Stimulated activated CD4-positive, alpha-beta T cell treated with anti-CD3 and anti-CD28 coated beads, Interleukin-4, amount 100 ng/mL, for 24 hours (primary cell): Measurements from ENCODE around the gene ELOVL2.

ENCODE experiments used
- DNase-seq: peaks from one replicate; pipeline ENCODE4 v3.0.0-alpha.2; 2020

Gene ELOVL2

DNA sequence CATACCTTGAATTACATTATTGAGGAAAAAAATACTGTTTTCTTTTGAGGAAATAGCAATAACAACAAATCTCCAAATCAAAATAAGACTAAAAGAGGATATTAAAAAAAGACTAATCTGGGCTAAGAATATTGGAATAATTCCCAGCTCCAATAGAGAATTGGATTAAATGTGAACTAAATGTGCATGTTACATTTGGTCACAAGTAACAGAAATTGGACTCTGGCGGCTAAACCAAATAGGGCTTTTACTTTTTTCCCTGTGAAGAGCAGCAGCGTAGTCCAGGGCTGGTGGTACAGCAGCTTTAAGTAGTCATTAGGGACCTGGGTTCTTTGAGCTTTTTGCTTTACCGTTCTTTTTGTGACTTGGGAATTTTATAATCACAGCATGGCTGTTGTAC, 71.9 kb downstream of the ELOVL2 start:
- no peak for DNase-seq

DNA sequence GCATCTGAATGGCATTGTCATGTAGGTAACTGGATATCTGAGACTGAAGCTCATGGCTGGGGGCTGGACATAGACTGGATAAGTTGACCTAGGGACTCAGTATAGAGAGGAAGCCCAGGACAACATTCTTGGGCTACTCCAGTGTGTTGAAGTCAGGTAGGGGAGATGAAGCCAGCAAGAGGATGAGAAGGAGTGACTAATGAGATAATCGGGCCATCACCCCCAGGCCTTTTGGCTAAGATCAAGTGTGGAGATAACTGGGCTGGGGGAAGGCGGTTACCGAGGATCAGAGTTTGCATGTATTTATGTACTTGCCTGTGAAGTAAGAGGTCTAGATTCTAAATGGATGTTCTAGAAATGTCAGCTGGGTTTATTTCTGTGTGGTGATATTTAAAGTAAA, 73.4 kb downstream of the ELOVL2 start:
- DNase-seq = no peak

DNA sequence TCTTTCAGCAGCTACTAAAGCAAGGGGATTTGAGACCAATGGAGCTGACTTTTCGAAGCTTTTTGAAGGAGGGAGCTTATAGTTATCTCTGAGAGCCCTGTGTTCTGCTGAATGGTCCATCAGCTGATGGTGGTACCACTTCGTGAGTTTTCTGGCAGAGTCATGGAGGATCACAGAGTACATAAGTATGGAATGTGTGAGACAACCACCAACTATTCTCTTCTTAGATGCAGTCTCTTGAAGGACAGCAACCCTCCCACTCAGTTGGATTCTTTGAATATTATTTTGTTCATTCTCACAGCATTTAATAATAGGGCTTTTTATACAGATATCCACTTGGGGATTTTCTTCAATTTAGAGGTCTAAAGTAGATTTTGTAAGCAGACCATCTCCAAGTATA, 75.3 kb downstream of the ELOVL2 start:
- DNase-seq = no peak

DNA sequence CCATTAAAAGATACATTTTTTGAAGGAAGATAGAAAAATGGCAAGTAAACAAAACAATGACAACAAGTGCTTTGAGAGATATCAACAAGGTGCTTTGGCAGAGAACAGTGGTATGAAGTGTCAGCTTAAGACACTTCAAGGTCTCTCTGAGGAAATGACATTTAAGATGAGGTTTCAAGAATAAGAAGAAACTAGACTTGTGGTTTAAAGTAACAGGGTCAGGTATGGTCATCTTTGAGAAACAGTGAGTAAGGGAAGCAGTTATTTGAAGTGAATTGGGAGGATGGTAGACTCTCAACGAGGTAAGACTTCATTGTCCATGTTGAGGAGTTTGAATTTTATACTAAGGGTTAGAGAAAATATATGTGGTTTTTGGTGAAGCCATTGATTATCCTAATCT, 79.4 kb downstream of the ELOVL2 start:
- no peak for DNase-seq

DNA sequence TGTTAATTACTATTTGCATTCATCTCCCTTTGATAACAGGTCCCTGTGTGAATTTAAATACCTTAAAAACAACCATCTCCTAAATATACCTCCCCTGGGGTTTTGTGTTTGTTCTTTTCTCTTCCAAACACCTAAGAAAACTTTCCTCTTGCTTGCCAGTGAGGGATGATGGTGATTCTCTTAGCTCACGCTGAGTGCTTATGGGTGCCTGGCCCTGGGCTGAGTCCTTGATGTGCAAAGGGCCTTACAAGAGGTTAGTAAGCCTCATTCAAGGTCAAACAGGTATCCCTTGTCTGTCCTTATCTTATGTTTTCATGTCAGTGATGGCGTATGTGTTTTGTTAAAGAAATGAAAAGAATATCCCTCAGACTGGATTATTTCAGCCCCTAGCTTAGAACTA, 81.0 kb downstream of the ELOVL2 start:
- no peak for DNase-seq

DNA sequence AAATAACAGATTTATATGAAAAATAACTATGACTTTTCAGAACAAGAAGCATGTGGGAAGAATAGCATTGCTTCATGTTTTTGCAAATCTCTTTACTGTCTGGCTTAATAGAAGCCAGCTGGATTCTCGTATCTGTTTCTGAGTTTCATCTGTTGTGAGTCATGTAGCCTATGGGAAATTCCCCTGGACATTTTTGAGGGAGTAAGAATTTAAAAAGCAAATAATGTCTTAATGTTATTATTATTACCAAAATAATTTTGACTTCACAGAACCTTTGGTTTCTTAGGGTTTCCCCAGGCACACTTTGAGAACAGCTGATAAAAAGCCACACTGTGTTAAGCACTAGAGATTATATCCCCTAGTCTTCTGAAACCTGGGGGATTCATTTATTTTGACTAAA, 81.4 kb downstream of the ELOVL2 start:
- DNase-seq = no peak

DNA sequence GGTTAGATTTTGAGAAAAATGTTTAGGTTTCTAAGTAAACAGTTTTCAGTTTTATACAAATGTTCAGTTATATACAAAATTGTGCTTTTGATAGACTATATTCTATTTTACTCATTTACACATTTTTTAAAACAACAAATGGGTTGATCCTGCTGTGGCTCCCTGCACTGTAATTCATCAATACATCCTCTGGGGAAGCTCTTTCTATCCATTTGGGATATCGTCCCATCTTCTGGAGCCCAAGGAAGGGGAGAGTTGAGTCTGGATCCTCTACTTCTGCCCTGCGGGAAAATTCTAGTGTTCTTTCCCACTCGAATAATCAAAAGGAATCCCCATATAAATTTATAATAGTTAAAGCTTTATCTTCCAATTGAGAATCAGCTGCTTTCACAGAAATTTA, 82.3 kb downstream of the ELOVL2 start:
- no peak for DNase-seq

DNA sequence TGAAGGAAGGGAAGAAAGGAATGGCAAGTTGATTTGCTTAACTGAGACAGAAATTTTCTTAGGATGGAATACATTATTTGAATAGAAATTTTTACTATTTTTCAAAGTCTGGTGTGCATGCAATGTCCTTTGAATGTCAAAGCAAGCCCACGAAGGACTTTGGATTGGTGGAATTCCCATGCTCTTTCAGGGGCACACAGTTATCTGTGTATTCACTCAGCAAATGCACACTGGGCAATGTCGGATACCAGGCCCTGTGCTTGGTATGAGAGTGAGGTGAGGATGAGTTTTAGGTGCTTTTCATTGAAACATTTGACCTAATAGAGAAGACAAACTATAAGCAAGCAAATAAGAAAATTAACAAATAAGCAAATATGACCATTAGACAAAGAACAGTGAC, 83.9 kb downstream of the ELOVL2 start:
- DNase-seq = no peak

DNA sequence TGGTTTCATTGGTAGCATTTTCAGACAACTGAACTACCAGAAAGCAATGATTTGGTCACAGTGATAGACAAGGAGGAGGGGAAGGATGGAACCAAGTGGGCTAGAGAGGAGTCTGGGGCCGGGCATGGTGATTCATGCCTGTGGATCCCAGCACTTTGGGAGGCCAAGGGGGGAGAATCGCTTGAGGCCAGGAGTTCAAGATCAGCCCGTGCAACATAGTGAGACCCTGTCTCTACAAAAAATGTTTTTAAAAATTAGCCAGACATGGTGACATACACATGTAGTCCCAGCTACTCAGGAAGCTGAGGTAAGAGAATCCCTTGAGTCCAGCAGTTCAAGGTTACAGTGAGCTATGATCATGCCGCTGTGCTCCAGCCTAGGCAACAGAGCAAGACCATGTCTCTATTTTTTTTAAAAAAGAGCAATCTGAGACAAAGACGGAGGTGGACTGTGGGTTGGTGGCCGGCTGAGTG, 86.7 kb downstream of the ELOVL2 start:
- no peak for DNase-seq

DNA sequence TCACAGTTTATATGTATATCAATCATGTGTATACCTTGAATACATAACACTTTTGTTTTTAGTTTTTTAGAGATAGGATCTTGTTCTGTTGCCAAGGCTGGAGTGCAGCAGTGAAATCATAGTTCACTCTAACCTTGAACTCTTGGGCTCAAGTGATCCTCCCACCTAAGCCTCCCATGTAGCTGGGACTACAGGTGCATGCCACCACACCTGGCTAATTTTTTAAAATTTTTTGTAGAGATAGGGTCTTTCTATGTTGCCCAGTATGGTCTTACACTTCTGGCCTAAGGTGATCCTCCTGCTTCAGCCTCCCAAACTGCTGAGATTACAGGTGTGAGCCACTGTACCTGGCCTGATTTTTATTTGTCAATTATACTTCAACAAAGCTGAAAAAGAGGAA, 87.3 kb downstream of the ELOVL2 start:
- no peak for DNase-seq

DNA sequence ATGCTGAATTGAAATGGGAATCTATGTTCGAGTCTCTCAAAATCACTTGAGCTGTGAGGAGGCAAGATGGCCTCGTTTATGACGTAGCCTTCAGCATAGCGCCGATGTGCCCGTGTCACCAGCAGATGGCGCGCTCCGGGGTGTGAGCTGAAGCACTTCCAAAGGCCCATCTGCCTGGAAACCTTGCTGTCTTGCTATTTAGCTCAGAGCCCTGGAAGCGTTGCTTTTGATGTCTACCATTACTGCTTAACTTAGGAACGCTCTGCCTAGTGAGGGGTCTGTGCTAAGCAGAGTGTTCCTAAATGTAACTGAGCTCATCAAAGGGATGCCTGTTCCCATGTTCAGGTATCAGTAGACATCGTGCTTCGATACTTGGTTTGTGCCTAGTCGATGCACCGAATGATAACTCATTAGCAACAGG, 89.5 kb downstream of the ELOVL2 start:
- DNase-seq = peak; percentile 72

DNA sequence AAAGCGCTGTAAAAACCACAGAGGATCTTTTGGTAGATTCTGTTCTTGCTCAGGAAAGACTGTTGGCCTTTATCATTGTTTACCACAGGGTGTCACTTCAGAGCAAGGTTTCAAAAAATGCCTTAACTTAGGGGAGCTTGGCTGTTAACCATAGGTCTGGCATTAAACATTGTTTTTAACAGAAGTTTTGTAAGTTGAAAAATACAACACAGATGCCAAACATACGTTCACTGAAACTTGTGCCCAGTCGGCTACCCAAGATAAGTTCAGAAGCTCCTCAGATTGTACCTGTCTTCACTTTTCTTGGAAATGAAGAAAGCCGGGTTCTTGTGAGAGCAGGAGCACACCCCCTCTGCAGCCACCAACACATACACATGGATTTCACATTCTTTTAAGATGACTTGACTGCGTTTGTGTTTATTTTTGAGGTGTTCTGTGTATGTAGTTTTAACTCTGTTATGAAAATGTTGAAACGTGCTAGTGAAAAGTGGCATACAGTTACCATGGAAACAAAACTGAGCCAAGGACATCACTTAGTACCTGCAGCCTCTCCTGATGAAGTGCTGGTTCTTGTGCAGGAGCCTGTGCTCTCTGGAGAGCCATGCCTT, 92.3 kb downstream of the ELOVL2 start:
- no peak for DNase-seq

DNA sequence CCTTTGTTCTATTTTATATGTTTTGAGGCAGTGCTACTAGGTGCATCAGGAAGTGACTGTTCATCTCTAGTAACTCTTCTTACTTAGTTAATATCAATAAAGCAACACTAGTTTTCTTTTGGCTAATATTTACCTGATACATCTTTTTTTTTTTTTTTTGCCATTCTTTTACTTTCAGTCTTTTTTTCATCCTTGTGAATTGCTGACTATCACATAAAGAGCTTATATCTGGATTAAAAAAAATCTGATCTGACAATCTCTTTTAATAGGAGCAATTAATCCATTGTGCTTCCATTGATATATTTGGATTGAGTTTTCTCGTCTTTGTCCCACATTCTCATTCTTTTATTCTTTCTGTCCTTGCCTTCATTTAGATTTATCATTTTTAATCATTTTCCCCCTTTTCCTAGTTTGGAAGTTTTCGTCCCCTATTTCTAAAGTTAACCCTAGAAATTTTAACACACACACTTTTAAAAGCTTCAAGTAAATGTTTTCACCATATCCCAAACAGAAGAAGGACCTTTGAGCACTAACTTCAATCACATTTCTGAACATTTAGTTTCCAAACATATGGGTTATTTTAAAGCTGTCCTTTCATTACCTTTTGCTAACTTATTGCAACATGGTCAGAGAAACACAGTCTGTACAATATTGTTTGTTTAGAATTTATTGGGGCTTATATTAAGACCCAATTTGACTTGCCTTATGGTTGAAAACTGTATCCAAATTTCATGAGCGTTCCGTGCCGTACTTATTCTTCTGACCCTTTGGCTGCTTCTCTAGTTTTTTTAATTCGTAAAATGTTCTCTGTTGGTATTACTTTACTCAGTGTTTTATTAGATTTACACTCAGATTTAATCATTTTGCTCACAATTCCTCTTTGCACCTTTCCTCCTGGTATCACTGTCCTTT, 94.3 kb downstream of the ELOVL2 start:
- DNase-seq = no peak

DNA sequence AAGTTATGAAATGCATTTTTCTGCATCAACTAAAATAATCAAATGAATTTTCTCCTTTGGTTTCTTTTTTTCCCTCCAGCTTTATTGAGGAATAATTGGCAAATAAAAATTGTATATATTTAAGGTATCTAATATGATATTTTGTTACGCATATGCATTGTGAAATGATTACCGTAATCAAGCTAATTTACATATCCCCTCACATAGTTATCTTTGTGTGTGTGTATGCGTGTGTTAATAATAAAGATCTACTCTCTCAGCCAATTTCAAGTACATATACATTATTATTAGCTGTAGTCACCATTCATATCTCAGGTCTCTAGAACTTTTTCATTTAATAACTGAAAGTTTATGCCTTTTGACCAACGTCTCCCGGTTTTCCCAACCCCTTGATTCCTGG, 96.1 kb downstream of the ELOVL2 start:
- DNase-seq = no peak

DNA sequence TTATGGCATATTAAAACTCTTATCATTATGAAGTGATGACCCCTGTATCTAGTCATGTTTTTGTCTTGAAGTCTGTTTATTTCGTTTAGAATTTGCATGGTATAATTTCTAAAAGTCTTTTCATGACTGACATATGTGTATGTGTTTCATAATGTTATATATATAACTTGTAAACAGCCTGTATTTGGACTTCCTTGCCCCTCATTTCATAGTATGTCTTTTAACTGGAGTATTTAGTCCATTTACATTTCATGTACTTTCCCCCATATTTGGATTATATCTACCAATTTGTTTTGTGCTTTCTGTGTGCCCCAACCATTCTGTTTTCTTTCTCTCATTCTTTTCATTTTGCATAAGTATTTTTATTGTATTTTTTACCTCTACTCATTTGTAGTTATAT, 98.3 kb downstream of the ELOVL2 start:
- DNase-seq = no peak

DNA sequence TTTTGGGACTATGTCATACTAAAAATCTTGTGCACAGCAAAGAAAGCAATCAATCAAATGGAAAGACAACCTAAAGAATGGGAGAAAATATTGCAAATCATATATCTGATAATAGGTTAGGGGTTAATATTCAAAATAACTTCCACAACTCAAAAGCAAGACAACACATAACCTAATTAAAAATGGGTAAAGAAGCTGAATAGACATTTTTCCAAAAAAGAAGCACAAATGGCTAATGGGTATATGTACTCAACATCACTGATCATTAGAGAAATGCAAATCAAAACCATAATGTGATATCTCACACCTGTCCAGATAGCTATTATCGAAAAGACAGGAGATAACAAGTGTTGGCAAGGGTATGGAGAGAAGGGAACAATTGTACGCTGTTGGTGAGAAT, 104.3 kb downstream of the ELOVL2 start:
- no peak for DNase-seq

DNA sequence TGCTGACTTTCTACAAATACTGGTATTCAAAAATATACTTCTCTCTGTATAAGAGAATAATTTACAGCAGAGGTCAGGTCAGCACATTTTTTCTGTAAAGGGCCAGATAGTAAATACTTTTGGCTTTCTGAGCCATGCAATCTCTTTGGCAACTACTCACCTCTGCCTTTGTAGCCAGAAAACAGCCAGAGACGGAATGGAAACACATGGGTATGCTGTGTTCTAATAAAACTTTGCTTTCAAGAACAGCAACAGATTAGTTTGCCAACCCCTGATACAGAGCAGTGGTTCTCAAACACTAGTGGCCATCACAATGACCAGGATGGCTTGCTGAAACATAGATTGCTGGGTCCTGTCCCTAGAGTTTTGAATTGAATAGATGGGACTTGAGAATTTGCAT, 111.0 kb downstream of the ELOVL2 start:
- DNase-seq = no peak
